IPS-NIHi7 (cell line): ENCODE measurements around the gene HS6ST1.

Experiments
- DNase-seq: peaks from one replicate; pipeline ENCODE4 v3.0.0; 2012; ENCODE audit warnings: mixed read lengths; ENCODE audit errors: extremely low spot score

Gene HS6ST1

DNA sequence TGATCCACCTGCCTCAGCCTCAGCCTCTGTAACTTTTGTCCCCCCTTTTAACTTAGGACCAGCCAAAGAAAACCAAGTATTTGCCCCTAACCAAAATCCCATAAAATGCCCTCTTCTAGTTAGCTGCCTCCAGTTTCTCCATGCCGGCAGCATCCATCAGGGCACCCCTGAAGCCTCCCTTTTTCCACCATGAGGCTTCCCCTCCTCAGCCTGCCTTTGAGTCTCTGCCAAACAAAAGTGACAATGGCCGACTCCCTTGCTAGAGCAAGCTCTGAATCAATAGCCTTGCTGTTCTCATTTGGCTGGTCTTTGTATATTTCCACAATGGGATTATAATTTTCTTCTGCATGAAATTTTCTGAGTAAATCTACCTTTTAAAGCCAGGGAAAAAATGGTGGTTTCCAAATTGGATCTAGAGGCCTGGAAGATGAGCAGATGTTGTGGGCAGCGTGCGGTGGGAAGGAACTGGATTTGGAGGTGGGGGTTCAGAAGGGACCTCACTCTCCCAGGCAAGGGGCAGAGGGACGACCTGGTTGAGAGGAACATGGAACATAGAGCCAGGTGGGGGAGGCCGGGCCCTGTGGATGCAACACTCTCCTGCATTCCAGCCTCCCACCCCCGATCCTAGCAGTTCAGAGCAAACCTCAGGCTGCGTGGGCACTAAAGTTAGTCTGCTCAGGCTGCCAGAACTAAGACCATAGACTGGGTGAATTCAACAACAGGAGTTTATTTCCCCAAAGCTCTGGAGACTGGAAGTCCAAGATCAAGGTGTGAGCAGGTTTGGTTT is 80.6 kb downstream of the HS6ST1 start:
- DNase-seq, result no peak

DNA sequence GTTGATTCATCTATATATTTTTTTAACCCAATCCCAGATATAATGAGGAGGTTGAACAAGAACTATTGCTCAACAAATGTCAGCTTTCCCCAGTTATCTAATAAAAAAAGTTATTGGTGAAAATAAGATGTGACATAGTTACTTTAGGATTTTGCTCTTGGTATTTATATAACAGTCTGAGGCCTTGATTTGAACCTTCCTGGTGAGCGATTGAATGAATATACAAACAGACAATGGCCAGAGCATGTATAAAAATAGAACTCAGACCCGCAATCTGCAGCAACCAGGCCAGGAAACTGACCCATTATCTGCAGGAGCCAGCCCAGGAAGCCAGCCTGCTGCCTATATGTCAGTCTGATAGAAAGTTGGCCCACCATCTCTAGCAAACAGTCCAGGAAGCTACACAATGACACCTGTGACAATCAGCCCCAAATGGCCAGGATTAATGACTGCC is 81.6 kb downstream of the HS6ST1 start:
- DNase-seq, result no peak

DNA sequence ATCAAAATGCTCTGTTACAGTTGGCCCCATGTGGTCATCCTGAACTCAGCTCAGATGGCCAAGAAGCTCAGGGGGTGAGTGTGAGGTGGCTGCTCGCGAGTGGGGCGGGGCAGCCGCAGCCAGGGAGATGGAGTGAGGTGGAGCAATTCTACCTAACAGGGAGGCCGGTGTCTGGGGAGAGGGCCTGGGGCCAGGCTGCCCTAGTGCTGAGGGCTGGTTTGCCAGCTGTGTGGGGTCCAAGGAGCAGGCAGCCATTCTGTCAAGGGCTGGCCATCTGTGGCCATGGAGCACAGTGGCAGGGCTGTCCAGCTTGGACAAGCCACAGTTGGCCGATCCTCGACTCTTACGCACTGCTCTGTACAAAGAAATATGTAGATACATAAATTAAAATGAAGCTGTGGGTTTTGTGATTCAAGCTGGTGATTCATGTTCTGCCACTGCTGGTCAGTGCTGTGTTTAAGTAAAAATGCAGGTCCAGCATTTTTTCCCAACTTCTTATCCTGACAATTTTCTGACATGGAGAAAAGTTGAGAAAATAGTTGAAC is 82.1 kb downstream of the HS6ST1 start:
- DNase-seq, result no peak

DNA sequence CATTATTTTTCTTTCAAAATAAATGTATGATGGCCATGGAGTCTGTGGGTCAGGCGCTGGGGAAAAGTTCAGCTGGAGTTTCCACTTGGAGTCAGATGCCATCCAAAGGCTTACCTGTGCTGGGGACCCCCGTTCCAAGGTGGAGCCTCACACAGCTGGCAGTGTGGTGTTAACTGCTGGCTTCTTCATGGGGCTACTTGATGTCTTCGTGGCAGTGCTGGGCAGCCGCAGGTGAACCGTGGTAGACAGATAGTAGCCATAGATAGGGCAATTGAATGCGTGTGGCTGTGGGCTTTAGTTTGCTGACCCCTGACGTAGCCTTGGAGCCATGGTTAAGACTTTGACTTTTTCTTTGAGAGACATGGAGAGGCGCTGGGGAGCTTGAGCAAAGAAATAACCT is 83.1 kb downstream of the HS6ST1 start:
- no peak for DNase-seq

DNA sequence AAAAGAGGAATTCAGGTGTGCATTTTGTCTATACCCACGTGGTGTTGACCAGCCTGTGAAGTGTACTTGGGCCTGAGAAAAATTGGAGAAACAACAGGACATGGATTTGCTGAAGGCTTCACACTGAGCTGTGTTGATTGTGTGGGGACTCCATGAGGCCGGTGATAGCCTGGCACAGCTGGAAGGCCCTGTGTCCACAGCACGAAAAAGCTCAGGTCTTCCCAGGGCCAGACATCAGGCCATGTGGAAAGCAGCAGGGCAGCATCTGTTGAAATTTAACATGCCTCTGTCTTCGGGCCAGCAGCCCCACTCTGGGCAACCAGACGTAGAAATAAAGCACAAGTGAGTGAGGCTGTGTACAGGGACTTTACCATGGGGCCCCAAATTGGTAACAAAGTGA is 84.1 kb downstream of the HS6ST1 start:
- DNase-seq, result no peak

DNA sequence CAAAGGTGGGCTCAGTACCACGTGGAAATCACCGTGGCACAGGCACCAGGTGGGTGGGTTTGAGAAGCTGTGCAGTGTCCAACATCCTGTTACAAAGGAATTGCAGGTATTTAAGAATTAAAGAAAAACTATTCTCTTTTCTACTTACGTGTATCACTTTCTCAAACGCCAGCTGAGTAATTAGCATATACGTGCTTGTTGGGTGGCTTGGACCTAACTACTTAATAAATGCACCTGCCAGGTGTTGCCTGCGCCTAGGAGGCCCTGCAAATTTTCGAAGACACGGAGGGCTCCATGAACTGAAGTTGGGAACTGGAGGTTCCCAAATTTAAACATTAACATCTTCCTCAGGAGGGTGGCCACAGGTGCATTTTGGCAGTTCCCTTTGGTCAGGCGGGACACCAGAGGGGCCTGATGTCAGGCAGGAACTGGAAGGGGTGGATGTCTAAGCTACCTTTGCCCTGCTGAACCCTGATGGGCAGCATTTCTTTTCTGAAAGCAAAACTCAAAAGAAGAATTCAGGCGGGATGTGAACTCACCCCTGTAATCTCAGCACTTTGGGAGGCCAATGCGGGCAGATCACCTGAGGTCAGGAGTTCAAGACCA is 84.8 kb downstream of the HS6ST1 start:
- DNase-seq, result no peak

DNA sequence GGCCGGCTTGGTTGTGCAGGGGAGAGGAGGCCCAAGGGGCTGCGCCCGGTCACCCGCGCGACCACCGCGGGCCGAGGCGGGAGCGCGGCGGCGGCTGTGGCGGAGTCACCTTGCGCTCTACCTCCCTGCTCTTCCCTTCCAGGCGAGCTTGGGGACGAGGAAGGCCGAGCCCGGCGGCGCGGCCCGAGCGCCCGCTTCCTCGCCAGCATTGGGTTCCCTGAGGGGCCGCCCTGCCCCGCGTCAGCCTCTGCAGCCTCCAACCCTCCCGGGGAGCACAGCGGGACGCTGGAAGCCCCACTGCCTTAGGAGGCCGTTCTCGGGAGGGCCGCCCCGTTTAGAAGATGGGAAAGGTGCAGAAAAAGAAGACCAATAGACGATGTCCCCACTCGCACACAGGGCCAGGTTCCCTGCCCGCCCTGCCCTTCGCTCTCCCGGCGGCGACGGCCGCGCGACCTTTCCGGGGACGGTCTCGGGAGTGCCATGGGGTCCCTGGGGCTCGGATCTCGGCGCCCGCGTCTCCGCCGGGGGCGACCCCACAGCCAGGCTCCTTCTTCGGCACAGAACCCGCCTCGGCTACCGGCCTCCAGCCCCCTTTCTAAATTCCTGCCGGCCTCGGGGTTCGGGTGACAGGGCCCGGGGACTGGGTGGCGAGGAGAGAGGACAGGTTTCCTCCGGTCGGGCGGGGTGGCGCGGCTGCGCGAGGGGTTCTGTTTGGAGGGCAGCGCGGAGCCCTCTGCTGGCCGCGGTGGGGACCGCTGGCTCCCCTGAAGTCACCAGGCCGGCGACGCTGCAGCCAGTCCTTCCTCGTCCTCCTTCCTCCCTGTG is 85.5 kb downstream of the HS6ST1 start:
- DNase-seq, result peak; percentile 95

DNA sequence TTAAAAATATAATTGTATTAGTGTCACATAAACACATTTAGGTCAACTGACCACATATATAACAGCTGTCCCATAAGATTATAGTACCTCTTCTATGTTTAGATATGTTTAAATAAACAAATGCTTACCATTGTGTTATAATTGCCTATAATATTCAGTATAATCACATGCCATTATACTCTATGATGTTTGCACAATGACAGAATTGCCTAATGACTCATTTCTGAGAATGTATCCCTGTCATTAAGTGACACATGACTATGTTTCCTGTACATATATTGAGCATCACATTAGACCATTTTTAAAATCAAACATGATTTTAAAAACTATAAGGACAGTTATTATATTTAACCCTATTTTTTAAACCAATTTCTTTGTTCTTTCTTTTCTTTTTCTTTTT is 89.8 kb downstream of the HS6ST1 start:
- no peak for DNase-seq

DNA sequence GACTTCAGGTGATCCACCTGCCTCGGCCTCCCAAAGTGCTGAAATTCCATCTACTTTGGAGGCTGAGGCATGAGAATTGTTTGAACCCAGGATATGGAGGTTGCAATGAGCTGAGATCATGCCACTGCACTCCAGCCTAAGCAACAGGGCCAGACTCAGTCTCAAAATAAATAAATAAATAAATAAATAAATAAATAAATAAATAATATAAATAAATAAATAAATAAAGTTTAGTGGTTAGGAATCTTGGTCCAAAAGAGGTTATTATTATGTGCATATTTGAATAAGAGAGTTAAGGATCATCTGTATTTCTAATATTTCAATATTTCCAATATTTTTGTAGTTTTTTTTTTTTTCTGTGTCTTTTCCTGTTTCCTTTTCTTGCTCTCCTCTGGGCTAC is 90.8 kb downstream of the HS6ST1 start:
- DNase-seq, result no peak

DNA sequence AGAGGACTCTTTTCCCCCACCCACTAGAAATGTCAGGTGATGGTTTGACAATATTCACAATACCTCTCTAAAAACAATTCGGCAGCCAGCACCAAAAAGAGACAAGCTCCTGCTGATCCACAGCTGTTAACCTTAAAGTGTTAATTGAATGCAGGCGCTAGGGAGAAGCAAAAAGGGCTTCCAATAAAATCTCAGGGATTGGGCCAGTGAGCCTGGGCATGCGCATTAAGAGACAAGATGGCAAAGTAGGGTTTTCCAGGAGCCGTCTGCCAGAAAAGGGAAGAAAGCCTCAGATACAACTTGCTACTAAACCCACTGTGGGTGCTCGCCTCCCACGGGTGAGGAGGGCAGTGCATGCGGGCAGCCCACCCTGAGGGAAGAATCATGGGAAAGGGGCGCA is 98.8 kb downstream of the HS6ST1 start:
- DNase-seq, result no peak

DNA sequence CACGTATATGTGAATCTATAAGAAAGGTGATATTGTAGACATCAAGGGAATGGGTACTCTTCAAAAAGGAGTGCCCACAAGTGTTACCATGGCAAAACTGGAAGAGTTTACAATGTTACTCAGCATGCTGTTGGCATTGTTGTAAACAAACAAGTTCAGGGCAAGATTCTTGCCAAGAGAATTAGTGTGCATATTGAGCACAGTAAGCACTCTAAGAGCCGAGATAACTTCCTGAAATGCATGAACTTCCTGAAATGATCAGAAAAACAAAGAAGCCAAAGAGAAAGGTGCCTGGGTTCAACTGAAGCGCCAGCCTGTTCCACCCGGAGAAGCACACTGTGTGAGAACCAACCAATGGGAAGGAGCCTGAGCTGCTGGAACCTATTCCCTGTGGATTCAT is 101.0 kb downstream of the HS6ST1 start:
- DNase-seq, result no peak

DNA sequence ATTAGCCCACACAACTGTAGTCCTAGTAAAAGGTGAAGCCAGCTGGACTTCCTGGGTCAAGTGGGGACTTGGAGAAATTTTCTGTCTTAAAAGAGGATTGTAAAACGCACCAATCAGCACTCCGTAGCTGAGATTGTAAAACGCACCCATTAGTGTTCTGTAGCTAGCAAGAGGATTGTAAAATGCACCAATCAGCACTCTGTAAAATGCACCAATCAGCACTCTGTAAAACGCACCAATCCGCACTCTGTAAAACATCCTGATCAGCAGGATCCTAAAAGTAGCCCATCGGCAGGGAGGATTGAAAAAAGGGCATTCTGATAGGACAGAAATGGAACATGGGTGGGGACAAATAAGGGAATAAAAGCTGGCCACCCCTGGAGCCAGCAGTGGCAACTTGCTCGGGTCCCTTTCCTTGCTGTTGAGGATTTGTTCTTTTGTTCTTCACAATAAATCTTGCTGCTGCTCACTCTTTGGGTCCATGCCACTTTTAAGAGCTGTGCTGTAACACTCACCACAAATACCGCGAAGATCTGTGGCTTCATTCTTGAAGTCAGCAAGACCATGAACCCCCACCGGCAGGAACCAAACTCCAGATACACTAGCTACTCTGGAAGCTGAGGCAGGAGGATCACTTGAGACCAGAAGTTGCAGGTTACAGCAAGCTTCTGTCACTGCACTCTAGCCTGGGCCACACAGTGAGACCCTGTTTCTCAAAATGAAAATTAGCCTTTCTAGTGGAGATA is 102.6 kb downstream of the HS6ST1 start:
- no peak for DNase-seq
